Heart left ventricle (tissue), 16 donors: Measurements from ENCODE around the gene POU3F1. TPM values are rescaled to one million over a fixed set of nuclear protein-coding genes. Genes with fewer than 3 reads are reported as not detected.

Experiments used
- ATAC-seq, 4 donors: fragments of 200-7000 bp; cut with Tn5 transposase; one replicate each; pipeline ENCODE4 v1.9.1; 2020 to 2022; ENCODE audit warnings: moderate library complexity in 4 of 4, mild to moderate bottlenecking in 3 of 4, moderate number of reproducible peaks in 1 of 4
- DNase-seq, 5 donors: peaks; one replicate each; pipeline ENCODE4 v3.0.0-alpha.2; 2020
- H3K27ac ChIP-seq, 12 donors: fragments of 200-600 bp; sonication (generic) in 4 of 12; one replicate each; pipeline versions ENCODE4 v1.5.0 to v1.8.0; 2016 to 2022; ENCODE audit warnings: mild to moderate bottlenecking in 2 of 12
- H3K27me3 ChIP-seq, 9 donors: fragments of 200-600 bp; sonication (generic) in 2 of 9; one replicate each; pipeline versions ENCODE4 v1.5.1 to v1.8.0; 2016 to 2022; ENCODE audit warnings: mild to moderate bottlenecking in 3 of 9
- H3K36me3 ChIP-seq, 9 donors: fragments of 200-600 bp; sonication (generic) in 2 of 9; one replicate each; pipeline versions ENCODE4 v1.5.0 to v1.8.0; 2018 to 2022; ENCODE audit warnings: mild to moderate bottlenecking in 2 of 9
- H3K4me1 ChIP-seq, 12 donors: fragments of 200-600 bp; sonication (generic) in 4 of 12; one replicate each; pipeline versions ENCODE4 v1.5.0 to v1.8.0; 2016 to 2022; ENCODE audit warnings: mild to moderate bottlenecking in 3 of 12
- H3K4me3 ChIP-seq, 12 donors: fragments of 200-600 bp; sonication (generic) in 4 of 12; one replicate each; pipeline versions ENCODE4 v1.5.0 to v1.8.0; 2017 to 2022; ENCODE audit warnings: mild to moderate bottlenecking in 9 of 12, moderate library complexity in 4 of 12
- H3K9me3 ChIP-seq, 12 donors: fragments of 200-600 bp; sonication (generic) in 4 of 12; one replicate each; pipeline versions ENCODE4 v1.5.0 to v1.8.0; 2016 to 2022; ENCODE audit warnings: mild to moderate bottlenecking in 1 of 12
- POLR2A ChIP-seq, 2 donors: fragments of 450-650 bp; IDR thresholded peaks; one replicate each; pipeline ENCODE4 v1.6.1; 2017; ENCODE audit warnings: antibody characterized with exemption in 2 of 2, mild to moderate bottlenecking in 2 of 2, moderate library complexity in 2 of 2
- WGBS, 4 donors: extraction: QIAGEN DNeasy Blood & Tissue Kit in 2 of 4; methylation state at CpG; one replicate each; pipeline versions ENCODE4 v1.1.5 to v1.1.7; 2013 to 2018; 5-methylcytosine and 5-hydroxymethylcytosine counted together
- intact Hi-C, 10 donors: fragments of 100-400 bp; cut with DNase I; formaldehyde crosslinking; loops; one replicate each; pipeline versions ENCODE4 v1.11.1 to v1.14.2; 2022
- polyA plus RNA-seq, 2 donors: library from polyadenylated mRNA; stranded (reverse); fragments of 200-250 nt; gene quantifications; one replicate each; pipeline ENCODE4 v1.2.3, GENCODE V29; 2013
- total RNA-seq, 9 donors: library from RNA; depleted of rRNA in 2 of 9; stranded (reverse); fragments of >200 nt in 2 of 9; fragmentation: NEBNext Ultra II Directional in 3 of 9; extraction: Animal tissue kit (Norgen Biotek cat#: 25700) in 3 of 9; gene quantifications; one replicate each; pipeline versions ENCODE4 v1.1.0 to v1.2.4, GENCODE V29; 2016 to 2023
- TF ChIP-seq, protein P1 (sequence below), 12 donors: fragments of 200-600 bp; sonication (generic) in 4 of 12; IDR thresholded peaks; one replicate each; pipeline versions ENCODE4 v1.5.0 to v1.8.0; 2018 to 2022; ENCODE audit warnings: antibody characterized with exemption in 12 of 12, mild to moderate bottlenecking in 5 of 12
- donor health status: ischemic (EF 13 %, LVEDD 7.1; RV severe dilation, severe dysfunction).
- donor health status: healthy with polysubstance abuse.
- donor health status: DM: no; HTN: yes; CAD: no.
- donor health status: DM: no; HTN: no; CAD: no.
- donor health status: ischemic (EF 25% LVEDD 6.9; RV normal size, moderate dysfunction).
- donor health status: ischemic (EF 25% LVEDD 5.7; RV mildly dilated, moderate dysfunction).
- donor health status: healthy.
- donor health status: DM: yes; HTN: yes; CAD: no.
- donor health status: ischemic (EF 35%, LVEDD 5.7; RV mildly dilated, moderate dysfunction).
- donor health status: nonischemic (EF 11% LVEDD 7.7; RV severe dilation, severe dysfunction).
- donor health status: DM: yes; HTN: yes; CAD: no.
- donor health status: PGD.
- donor health status: ischemic (EF 29% LVEDD 5.4; RV normal size, mild dysfunction).
- donor health status: nonischemic (EF 23%, LVEDD 6.1; RV moderate dilation, normal function).

POU3F1 gene
- total and polyA plus RNA-seq, 11 donors, result 0.17 to 0.18 TPM; not detected in 9

DNA sequence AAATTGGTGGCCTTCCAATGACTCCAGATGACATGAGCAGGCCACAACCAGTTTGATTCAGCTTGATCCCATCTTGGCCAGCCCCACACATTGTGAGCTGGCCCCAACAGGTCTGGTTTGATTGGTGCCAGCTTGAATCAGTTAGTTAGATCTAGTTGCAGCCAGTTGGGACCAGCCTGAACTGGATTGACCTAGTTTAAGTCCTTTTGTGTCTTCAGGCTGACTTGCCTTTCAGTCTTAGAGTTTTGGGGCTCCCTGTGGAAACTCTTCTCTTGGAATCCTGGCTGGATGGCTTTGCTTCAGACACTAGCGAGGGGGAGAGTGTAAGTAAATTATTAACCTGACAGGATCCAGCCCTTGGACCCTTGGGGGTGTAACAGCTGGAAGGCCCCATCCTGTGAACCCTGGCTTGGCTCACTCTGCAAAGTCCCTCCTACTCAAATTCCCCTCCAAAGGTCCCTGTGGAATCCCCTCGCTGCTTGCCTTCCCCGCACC is 36.2 kb upstream of the POU3F1 start:
- no peak overlapping the region for H3K4me3 ChIP-seq
- no peaks in the 10 kb centered on the region for H3K36me3 ChIP-seq
- ATAC-seq (no peak), DNase-seq (no peak)
- WGBS, 4 donors, result 58 to 80% (median 75%) methylated on average over 3 of the region's 3 CpGs
- intact Hi-C loops, result no loop called here
- no peak overlapping the region for H3K27ac ChIP-seq
- TF ChIP-seq, protein P1, sequence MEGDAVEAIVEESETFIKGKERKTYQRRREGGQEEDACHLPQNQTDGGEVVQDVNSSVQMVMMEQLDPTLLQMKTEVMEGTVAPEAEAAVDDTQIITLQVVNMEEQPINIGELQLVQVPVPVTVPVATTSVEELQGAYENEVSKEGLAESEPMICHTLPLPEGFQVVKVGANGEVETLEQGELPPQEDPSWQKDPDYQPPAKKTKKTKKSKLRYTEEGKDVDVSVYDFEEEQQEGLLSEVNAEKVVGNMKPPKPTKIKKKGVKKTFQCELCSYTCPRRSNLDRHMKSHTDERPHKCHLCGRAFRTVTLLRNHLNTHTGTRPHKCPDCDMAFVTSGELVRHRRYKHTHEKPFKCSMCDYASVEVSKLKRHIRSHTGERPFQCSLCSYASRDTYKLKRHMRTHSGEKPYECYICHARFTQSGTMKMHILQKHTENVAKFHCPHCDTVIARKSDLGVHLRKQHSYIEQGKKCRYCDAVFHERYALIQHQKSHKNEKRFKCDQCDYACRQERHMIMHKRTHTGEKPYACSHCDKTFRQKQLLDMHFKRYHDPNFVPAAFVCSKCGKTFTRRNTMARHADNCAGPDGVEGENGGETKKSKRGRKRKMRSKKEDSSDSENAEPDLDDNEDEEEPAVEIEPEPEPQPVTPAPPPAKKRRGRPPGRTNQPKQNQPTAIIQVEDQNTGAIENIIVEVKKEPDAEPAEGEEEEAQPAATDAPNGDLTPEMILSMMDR (IDR thresholded peaks at IDR 0.05), result no peak
- TF ChIP-seq POLR2A (IDR thresholded peaks at IDR 0.05), result no peak
- peaks cover 0 to 20% (median 0%) of the 10 kb centered on the region in 12 donors for H3K4me1 ChIP-seq
- peaks cover 0 to 3% (median 0%) of the 10 kb centered on the region in 9 donors for H3K27me3 ChIP-seq
- no peaks in the 10 kb centered on the region for H3K9me3 ChIP-seq

DNA sequence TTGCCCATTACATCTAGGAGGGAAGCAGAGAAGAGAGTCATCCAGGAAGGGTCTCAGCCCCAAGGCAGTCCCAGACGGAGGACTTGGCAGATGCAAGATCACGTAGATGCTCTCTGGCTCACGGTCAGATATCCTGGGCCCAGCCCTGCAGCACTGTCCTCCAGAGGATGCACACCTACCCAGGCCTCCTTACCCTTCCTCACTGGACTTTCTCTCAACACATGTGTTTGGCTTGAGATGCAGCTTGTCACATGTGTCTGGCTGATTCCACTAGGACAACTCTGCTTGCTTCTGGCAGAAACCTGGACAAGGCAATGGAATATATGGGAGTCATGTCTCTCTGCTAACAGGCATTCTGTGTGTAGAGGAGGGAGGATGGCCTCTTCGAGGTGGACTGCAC is 32.4 kb upstream of the POU3F1 start:
- Histone ChIP-seq H3K27ac (no peak overlapping the region), H3K36me3 (no peaks in the 10 kb centered on the region), H3K27me3 (peaks cover 0 to 6% (median 0%) of the 10 kb centered on the region in 9 donors), H3K9me3 (no peaks in the 10 kb centered on the region), H3K4me1 (peaks cover 0 to 2% (median 0%) of the 10 kb centered on the region in 12 donors), H3K4me3 (no peak overlapping the region)
- TF ChIP-seq POLR2A (IDR thresholded peaks at IDR 0.05), result no peak
- TF ChIP-seq, protein P1 (IDR thresholded peaks at IDR 0.05), result no peak
- ATAC-seq (no peak), DNase-seq (no peak)
- WGBS, 4 donors, result 58 to 86% (median 72%) methylated on average over 4 of the region's 4 CpGs
- intact Hi-C loops, result no loop called here

DNA sequence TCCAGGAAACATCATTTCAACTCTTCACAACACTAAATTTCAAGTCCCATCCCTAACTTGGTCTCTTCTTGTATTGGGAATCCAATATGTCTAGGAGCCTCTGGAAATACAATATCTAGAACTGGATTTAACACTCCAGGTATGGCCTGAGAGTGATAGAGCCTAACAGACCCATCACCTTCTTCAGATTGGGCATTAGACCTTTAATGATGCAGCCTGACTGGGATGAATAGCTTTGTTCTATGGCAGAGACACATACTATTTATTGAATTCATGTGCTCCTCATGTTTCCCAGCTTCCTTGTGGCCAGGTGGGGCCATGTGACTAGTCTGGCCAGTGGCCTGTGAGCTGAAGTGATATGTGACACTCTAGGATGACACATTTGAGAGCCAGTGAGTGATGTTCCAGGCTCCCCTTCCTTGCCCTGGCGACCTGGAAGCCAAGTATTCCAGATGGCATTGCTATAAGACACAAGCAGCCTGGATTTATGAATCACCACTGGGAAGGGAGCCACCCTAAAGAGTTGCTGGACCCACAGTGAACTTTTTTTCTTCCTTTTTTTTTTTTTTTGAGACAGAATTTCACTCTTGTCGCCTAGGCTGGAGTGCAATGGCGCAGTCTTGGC is 31.0 kb upstream of the POU3F1 start:
- 73 to 79% (median 79%) methylated on average over 3 of the region's 3 CpGs for WGBS, 4 donors

DNA sequence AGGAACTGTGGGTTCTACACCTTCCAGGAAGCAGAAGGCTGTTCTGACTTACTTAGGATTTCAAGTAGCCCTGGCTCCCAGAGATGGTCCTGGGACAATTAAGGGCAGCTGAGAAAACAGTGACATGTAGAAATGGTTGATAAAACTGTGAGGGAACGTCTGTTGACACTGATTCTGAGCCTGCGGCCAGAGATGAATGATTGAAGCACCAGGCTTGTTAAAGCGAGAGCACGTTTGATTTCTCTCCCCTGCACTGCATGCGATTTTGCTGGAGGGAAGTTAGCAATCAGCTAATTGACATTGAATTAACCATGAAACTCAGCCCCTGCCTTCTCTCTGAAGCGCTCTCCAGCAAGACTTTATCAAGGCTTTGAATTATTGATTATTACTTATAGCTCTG is 29.9 kb upstream of the POU3F1 start:
- Histone ChIP-seq H3K4me1 (no peaks in the 10 kb centered on the region), H3K27me3 (peaks cover 0 to 23% (median 0%) of the 10 kb centered on the region in 9 donors), H3K36me3 (no peaks in the 10 kb centered on the region), H3K4me3 (no peak overlapping the region), H3K27ac (no peak overlapping the region), H3K9me3 (no peaks in the 10 kb centered on the region)
- intact Hi-C loops, result no loop called here
- DNase-seq (no peak), ATAC-seq (no peak)
- 49 to 61% (median 56%) methylated on average over 6 of the region's 6 CpGs for WGBS, 4 donors
- no peak for TF ChIP-seq POLR2A (IDR thresholded peaks at IDR 0.05)
- TF ChIP-seq, protein P1 (IDR thresholded peaks at IDR 0.05), result no peak

More for the DNA sequence above, 31.0 kb upstream of the POU3F1 start:
- no peak for TF ChIP-seq POLR2A (IDR thresholded peaks at IDR 0.05)
- peaks cover 0 to 19% (median 0%) of the 10 kb centered on the region in 9 donors for H3K27me3 ChIP-seq
- no peaks in the 10 kb centered on the region for H3K36me3 ChIP-seq
- DNase-seq, result no peak
- no peaks in the 10 kb centered on the region for H3K9me3 ChIP-seq
- no peak overlapping the region for H3K27ac ChIP-seq
- H3K4me3 ChIP-seq, result no peak overlapping the region
- no peak for ATAC-seq
- H3K4me1 ChIP-seq, result no peaks in the 10 kb centered on the region
- intact Hi-C loops, result no loop called here
